NCI-H1417 treated with DMSO at 0.1 percent for 48 hours (cell line): Measurements from ENCODE around the gene UGT1A7.
"Not testable (repeated sequence)": the region's sequence is repeated elsewhere in the genome, so short reads cannot be mapped to it uniquely, and the experiment has no call there.

Experiments used
- DNase-seq: peaks from one replicate; lab custom pipeline; 2025; lab: John Stamatoyannopoulos, UW

The UGT1A7 gene

DNA sequence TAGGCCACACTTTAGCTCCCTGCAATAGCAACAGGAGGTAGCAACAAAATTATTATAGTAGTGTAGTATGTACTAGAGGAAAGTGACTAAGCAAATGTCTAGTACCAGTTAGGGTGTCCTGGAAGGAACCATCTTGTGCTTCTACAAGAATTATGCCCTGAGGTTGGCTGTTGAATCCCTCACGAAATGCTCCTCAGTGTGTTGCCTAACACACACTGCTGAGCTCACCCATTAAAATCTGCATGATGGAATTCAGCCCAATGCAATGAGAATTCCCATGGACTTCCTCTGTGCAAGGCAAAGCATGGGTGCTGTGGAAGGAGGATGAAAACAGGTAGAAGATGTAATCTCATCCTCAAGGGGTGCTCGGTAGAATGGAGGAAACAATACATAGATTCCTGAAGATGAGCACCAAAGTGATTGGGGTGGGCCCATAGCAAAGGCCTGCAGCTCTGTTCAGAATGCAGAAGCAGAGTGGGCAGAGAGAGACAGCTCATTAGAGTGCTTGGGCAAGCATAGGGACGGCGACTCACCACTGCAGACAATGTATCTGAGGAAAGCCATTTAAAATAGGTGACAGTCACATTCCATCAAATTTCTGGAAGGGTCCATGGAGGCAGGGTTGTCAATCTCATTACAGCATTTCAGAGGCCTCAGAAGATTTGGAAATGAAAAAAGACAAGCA lies 1.2 kb upstream of the UGT1A7 start:
- no peak for DNase-seq

DNA sequence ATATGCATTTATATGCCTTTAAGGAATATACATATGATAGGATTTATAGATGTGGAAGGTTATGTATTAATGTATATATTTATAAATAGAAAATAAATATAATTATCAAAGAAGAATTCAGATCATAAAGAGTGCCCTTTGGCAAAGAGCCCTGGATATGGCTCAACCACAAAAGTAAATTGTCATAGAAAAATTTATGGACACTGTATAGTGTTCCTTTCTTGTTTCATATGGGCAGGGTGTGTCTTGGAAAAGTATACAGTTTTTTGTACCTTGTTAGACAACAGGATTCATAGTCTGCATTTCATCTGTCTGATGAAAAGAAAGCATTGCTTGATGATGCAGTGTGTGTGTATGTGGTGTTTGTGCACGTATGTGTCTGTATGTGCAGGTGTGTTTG lies 2.9 kb downstream of the UGT1A7 start:
- no peak for DNase-seq

DNA sequence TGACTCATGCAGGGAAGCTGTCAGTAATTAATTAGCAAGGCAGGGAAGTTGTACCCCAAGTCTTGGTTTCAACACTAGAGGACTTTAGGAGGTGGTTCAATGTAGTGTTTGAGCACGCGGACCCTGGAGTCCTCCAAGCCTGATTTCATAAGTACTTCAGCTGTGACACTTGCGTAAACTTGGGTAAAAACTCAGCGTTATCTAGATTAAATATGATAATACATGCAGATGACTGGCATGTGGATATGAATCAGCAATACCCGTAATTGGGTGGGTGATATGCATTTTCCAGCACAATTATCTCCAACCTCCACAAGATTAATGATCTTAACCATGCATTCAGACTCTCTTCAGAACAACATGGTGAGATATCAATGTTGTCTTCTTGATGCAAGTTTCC lies 5.2 kb downstream of the UGT1A7 start:
- DNase-seq, result no peak

DNA sequence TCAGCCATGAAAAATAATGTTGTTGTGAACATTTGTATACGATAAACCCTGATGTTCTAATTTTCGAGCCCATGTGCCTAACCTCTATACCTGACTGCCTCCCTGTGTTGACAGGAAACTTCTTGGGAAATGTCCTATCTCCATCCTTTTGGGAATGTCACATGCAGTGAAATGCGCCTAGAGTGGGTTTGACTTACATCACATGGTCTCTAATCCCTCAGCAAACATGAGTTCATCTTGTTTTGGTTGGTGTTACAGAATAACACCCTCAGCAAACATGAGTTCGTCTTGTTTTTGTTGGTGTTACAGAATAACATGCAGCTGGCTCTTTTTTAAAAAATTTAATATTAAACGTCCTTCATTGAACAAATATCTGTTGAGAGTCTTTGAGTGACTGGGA lies 6.6 kb downstream of the UGT1A7 start:
- no peak for DNase-seq

DNA sequence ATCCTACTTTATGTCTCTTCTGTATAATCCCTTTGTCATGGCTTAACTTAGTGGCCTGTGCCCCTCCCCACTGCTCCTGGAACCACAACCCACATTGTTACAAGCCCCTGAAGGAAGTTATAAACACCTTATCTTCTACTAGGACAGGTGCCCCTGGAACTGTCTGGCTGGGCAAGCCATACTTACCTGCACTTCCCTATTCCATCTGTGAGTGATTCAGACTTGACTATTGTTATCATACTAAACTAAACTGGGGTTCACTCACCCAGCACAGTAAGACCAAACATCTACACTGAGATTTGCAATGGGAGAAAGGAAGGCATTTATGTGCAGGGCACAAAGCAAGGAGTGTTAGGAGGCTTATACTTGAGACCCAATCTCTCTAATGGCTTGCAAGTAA lies 7.3 kb downstream of the UGT1A7 start:
- no peak for DNase-seq

DNA sequence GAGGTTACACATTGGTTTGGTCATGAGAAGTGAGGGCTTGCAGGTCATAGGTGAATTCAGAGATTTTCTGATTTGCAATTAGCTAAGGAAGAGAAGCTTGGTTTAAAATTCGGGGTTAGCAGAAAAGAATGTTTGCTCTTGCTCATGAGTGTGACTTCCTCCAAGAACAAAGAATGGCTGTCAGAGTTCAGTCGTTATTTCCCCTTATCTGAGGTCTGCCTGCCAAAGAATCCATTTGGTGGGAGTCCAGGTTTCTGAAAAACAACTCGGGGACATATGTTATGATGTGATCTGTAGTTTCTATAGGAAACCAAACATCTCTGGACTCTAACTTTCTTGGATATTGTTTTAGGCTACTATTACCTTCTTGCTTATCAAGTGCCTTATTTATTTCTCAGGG lies 7.8 kb downstream of the UGT1A7 start:
- DNase-seq, result no peak

DNA sequence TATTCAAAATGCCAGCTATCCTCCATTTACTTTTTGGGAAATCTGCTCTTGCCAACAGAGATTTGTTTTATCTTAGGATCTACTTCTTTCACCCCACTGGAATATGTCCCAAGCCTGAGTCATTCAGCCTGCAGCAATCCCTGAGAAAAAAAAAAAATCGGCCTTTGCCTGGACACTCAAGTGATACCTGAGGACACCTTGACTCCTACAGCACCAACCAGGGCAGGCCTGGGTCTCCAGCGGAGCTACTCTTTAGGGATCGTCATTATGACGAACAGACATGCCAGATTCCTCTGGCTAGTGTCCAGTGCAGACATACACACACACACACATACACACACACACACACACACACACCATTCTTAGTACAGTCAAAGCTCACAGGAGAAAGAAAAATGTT lies 8.7 kb downstream of the UGT1A7 start:
- no peak for DNase-seq

DNA sequence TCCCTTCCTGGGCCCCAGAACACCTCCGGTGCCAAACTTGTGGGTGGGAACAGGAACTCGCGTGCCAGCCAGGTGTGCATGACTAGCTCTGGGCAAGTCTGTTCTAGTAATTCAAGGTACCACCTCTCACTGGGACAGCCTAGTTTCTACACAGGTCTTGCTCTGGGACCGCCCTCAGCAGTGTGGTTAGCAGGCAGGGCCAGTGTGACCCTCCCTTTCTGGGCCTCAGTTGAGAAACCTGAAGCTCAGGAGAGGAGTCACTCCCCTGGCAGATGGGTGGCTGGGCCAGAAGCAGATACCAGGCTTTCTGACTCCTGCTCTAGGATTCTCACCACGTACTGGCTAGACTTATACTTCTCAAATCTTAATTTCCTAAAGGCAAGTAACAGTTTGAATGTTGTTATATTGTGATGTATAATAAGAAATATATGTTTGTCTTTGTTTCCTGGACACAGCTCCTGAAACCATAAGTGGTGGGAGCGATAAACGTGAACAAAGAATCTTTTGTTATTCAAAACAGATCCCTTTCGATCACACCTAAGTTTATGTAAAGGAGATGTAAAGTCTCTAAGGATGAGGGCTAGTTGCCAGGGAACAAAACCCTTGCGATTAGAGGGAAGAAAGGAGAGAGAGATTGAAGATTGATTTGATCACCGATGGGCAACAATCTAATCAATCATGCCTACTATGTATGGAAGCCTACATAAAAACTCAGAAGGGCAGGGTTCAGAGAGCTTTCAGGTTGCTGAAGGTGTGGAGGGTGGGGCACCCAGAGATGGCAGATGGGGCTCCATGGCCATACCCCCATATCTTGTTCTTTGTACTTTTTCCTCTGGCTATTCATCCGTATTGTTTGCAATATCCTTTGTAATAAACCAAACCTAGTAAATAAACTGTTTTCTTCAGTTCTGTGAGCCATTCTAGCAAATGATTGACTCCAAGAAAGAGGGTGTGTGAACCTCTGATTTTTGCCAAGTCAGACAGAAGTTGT lies 10.0 kb downstream of the UGT1A7 start:
- no peak for DNase-seq

DNA sequence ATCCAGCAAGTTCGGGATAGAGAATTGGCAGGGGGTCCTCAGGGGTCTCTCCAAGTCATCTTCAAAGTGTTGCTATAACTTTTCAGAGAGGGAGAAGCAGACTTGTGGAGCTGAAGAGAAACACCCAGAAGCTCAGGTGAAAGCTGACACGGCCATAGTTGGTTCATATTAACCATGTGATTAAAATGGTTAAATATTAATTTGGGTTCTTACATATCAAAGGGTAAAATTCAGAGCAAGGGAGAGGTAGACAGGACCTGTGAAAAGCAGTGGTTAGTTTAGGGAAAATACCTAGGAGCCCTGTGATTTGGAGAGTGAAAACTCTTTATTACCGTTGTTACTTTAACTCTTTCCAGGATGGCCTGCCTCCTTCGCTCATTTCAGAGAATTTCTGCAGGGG lies 10.9 kb downstream of the UGT1A7 start, which contains the start of gene UGT1A6:
TSS of gene UGT1A6 (plus strand) at position 243 of the 400 bp plus-strand sequence. CDS start at position 358, 115 bp downstream.
- DNase-seq, result no peak

DNA sequence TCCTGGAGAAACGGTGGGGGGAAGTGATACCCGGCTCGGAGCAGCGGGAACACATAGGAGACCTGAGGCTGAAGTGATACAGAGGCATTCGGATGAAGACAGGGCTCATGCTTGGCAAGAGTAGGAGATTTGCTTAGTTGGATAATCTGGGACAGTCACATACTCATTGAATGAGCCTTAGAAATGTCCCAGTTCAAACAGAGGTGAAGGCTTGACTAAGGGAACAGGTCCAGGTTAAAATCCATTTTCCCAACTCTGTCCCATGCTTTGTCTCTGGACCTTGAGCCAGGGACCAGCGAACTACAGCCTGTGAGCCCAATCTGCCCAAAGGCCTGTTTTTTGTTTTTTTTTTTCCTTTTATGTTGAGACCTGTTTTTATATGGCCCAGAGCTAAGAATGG lies 12.3 kb downstream of the UGT1A7 start:
- DNase-seq, result no peak

DNA sequence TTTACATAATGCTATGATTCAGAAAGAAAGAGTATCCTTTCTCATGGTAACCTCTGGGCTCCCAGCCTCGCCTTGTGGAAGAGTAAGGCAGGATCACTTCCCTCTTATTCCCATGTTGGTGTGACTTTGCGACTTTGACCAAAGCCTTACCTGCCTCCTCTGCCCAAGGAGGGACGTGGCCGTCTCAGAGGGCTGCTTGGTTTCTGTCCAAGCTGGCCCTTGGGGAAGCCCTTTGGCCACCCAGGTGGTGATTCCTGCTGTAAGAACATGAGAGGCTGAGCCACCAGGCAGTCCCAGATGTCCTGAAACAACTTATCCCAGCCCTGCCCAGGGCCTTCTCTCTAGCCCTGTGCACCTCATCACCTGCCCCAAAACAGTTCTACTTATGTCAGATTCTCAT lies 17.0 kb downstream of the UGT1A7 start:
- no peak for DNase-seq

DNA sequence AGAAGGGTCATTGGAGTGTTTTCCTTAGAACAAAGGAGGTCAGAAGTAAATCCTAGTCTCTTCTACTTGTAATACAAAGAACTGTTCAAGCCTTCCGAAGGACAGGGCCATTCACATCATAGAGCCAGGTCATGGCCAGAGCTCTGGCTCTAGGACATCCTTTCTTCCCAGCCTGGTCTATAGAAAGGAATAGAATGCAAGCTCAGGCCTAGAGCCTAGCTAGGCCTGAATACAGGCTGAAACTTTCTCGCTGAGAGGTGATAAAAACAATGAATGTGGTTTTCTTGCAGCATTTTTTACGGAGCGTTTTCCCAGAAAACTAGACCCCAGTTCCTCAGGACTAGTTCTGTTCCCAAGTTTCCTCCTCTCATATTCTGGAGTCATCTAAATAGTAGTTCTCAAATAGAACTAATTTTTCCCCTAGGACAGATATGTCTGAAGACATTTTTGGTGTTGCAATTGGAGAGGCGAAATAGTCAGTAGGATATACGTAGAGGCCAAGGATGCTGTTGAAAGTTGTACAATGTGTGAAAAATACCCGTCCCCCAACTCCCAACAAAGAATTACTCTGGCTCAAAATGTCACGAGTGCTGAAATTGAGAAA lies 17.8 kb downstream of the UGT1A7 start:
- no peak for DNase-seq

DNA sequence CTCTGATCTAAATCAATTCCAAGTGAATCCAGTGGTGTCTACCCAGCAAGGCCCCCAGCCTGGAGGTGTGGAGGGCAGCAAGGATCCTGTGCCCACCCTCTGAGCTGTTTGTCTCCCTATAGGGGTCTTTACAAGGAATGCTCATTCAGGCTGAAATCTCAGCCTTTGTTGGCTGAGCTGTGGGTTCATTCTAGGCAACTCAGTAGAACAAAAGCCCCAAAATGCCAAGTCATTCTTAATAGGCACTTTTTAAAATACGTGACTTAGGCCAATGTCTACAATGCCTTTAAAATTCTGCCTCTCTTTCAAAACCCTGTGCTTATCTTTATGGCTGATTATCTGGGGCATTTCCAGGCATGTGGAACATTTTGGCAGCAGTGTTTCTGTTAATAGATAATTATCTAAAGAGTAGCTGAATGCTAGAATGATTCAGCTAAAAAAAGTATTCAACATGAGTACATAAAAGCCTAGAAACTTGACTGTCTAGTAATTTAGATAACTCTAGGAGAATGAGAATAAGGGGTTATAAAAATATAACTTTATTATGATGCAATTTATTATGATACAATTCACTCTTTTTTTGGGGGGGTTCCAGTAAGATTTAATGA lies 18.4 kb downstream of the UGT1A7 start:
- DNase-seq, result no peak

DNA sequence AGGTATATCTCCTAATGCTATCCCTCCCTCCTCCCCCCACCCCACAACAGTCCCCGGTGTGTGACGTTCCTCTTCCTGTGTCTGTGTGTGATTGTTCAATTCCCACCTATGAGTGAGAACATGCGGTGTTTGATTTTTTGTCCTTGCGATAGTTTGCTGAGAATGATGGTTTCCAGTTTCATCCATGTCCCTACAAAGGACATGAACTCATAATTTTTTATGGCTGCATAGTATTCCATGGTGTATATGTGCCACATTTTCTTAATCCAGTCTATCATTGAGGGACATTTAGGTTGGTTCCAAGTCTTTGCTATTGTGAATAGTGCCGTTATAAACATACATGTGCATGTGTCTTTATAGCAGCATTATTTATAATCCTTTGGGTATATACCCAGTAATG lies 19.1 kb downstream of the UGT1A7 start:
- not testable (repeated sequence) for DNase-seq

DNA sequence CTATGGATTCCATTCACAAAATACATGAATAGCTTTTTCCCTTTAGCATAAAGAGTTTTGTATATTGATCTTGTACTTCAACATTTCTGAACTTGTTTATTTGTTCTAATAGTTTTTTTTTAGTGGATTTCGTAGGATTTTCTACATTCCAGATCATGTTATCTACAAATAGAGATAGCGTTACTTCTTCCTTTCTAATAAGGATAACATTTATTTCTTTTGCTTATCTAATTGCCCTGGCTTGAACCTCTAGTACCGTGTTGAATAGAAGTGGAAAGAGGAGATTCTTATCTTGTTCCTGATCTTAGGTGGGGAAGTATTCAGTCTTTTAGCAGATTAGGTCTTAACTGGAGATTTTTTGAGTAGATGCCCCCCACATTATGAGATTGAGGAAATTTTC lies 20.5 kb downstream of the UGT1A7 start:
- no peak for DNase-seq

DNA sequence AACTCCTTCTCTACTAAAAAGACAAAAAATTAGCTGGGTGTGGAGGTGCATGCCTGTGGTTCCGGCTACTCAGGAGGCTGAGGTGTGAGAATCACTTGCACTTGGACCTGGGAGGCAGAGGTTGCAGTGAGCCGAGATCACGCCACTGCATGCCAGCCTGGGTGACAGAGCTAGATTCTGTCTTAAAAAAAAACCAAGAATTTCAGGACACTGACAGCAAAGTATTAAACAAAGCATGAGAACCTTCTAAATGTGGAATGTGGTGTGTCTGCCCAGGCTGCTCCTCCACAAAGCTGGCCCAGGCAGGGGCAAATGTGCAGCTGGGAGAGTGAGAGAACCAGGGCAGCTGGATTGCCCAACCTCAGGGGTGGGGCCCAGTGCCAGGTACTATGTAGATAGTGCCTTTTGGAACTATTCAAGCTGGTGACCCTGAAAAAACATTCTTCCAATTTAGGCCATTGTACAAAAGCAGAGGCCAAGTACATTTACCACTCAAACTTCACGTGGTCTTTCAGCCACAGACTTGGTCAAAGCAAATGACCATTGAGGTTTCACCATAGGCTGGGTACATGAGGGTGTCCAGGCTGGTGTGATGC lies 24.3 kb downstream of the UGT1A7 start:
- no peak for DNase-seq

DNA sequence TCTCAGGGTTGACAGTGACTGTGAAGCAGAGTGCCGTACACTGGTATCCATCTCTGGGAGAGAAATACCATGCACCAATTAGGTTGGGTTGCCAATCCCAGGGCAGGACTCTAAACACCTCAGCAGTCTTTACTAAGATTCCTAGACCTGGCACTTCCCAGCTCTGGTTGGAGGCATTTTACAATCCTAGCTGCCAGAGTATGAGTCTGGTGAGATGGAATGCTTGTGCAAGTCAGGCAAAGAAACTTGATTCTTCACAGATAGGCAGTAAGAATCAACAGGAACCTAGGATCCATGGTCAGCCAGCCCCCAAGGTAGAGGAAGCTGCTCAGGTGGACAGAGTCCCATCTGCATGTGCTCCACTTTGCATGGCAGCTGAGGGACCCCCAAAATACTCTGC lies 25.0 kb downstream of the UGT1A7 start:
- DNase-seq, result no peak

DNA sequence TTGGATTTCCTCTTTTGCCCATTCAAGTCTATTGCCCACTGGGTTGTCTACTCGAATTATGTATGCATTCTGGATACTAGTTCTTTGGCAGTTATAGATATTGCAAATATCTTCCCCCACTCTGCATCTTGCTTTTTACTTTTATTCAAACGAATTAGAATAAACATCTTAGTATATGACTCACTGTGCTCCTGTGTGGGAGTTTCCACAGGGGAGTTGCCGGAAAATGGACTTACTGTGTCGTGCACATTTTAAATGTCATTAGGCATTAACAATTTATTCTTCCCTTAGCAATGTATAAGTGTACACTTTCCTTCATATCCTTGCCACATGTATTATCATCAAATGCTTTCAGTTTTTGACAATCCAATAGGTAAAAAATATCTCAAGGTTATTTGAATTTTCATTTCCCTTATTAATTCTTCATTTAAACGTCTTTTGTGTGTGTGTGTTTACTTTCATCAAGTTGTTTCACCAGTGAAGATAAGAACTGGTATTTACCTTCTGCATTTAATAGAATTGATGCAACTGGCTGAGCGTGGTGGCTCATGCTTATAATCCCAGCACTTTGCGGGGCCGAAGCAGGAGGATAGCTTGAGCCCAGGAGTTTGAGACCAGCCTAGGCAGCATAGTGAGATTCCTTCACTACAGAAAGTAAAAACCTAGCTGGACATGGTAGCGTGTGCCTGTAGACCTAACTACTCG lies 26.4 kb downstream of the UGT1A7 start:
- no peak for DNase-seq

DNA sequence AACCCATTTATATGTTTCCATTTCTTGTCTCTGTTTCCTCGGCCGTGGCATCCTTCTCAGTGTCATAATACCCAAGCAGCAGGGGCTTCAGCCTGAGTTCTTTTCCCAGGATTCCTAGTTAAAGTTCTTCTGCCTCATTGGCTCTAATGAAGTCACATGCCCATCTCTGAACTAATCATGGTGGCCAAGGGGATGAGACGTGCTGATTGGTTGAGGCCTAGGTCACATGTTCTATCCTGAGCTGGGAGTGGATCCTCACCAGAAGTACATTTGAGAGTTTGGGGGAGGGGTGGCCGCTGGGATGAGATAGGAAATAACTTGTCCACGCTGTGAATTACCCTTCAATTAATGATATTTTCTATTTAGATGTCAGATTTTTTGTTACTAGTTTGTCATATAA lies 27.2 kb downstream of the UGT1A7 start:
- DNase-seq, result no peak

DNA sequence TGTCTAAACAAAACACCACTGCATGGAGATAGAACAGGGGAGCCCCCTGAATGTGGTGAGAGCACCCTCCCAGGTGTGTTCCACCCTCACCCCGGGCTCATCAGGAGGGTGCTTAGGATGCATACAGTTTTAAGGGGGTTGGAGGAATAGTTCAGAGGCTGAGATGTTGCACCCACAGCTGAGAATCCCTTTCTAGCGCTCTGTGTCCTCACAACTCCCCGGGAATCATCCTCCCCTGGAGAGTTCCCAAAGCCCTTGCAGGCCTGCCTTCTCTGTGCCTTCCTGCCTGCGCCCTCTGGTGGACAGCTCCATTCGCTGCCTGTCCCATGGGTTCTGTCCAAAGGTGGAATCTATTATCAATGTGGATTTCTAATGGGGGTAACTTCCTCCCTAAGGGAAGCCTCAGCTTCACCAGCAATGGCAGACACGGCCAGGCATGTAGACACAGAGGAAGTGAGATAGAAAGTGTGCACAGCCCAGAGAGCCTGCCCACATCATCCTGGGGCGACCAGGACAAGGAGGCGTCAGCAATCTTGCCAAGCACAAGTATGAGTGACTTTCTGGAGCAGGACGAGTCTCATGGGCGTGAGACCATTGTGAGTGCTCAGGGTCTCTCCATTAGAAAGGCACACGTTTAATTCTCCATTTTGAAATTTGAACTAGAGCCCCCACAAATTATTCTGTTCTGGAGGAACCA lies 29.8 kb downstream of the UGT1A7 start:
- DNase-seq, result peak; percentile 5
